Measurements from ENCODE around the gene TOM1.

Gene TOM1

DNA sequence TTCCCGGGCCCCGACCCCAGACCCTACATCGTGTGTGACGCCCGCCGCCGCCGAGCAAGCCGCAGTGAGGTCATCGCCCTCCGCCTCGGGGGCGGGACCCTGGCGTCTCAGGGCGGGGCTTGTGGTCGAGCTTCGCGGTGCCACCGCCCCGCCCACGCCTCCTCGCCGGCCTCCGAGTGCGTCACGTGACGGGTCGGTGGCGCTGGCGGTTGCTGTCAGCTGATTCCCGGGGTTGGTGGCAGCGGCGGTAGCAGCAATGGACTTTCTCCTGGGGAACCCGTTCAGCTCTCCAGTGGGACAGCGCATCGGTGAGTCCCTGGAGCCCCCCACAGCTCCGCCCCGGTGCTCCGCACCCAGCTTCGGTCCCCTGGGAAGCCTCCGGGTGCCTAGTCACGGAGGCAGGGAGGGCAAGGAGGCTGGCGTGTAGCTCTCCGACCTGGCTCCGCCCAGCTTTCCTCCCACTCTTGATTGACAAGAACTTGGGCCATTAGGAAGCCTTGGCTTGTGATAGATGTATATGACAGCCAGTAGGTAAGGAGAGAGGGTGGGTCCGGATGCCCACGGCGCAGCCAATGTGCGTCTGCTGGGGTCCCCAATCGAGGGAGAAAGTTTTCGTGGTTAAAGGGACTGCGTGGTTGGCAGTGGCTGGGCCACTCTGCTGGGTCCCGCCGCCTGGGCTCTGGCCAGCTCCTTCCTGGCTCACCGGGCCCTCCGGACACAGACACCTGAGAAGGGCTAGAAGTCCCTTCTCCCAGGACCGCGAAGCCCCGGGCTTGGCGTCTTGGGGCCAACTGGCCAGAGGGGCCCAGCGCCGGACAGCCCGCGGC lies at the start of gene TOM1:
Gene TOM1 (plus strand): TSS at position 222 of the 827 bp plus-strand sequence. CDS start 35 bp downstream, at position 257.
- DNase-seq: peak; percentile 98

DNA sequence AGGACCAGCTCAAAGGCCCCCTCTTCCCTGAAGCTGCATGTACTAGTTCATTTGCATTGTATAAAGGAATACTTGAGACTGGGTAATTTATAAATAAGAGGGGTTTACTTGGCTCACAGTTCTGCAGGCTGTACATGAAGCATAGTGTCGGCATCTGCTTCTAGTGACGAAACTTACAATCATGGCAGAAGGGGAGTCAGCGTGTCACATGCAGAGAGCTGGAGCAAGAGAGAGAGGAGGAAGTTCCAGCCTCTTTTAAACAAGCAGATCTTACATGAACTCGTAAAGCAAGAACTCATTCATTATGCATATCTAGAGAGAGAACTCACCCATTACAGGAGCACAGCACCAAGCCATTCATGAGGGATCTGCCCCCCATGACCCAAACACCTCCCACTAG lies 49.5 kb upstream of the TOM1 start:
- no peak for DNase-seq

GRCh38 chr22:35253946-35254345 lies 45.7 kb upstream of the TOM1 start:
- no peak for DNase-seq

DNA sequence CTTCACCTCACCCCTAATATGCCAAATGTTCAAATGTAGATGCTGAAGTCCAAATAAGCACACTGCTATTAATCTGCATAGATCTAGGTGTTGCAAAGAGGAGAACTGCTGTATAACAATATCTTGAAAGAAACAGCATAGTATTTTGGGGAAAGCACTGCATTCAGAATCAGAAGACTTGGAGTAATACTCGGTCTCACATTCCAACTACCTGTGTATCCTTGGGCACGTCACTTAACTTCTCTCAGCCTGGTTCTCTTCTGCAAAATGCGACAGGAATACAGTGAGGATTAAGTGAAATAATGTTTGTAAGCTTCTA lies 42.7 kb upstream of the TOM1 start:
- no peak for DNase-seq

DNA sequence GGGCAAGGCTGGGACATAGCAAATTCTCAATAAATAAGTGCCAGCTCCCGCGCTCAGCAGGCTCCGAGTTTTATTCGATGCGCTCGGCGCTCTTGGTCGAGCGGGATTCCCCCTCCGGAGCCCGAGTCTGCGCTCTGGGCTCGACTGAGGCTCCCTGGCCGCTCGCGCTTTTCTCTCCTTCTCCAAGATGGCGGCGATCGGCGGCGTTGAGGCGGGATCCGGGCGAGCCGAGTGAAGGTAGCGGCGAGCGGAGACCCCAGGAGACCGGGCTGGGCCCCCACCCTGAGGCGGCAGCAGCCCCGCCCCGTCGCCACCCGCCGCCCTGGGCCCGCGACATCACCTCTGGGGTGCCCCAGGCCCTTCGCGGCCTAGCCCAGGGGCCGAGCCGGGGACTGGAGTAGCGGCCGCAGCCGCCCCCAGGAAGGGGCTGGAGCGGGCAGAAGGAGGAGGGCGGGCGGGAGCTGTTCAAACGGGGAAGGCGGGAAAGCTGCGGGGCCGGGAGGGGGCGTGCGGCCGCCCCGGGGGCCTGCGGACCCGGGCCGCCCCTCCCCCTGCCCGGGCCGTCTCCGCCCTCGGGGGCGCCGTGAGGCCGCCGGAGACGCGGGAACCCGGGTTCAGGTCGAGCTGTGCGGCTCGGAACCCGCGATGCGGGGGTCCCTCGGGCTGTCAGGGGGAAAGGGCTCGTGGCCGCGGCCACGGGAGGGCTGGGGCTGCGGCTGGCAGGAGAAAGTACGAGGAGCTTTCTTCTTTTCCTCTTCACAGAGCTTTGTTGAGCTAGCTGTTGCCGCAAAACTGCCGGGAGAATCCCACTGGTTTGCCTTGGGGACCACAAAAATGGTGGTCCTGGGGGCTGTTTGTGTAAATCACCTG lies 42.1 kb upstream of the TOM1 start, which contains the start of gene HMGXB4:
Gene HMGXB4 (plus strand): TSS at position 173 of the 870 bp plus-strand sequence. CDS start 4,898 bp downstream, outside the sequence.
- peak; percentile 90 for DNase-seq

GRCh38 chr22:35258191-35258988 lies 41.3 kb upstream of the TOM1 start:
- no peak for DNase-seq

DNA sequence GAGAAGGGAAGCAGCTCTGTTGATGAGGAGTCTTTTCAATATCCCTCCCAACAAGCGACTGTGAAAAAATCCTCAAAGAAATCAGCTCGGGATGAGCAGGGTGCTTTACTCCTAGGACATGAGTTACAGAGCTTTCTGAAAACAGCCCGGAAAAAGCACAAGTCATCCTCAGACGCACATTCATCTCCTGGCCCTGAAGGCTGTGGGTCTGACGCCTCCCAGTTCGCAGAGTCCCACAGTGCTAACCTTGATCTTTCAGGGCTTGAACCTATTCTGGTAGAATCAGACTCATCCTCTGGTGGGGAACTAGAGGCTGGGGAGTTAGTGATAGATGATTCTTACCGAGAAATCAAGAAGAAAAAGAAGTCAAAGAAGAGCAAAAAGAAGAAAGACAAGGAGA lies 34.7 kb upstream of the TOM1 start:
- no peak for DNase-seq

- DNase-seq: no peak
Measured at GRCh38 chr22:35266277-35266676, 33.4 kb upstream of the TOM1 start.

GRCh38 chr22:35269630-35270029 lies 30.1 kb upstream of the TOM1 start:
- DNase-seq: no peak

- DNase-seq: no peak
Measured at GRCh38 chr22:35274154-35274871, 25.4 kb upstream of the TOM1 start.

- no peak for DNase-seq
Measured at GRCh38 chr22:35275580-35275979, 24.1 kb upstream of the TOM1 start.

DNA sequence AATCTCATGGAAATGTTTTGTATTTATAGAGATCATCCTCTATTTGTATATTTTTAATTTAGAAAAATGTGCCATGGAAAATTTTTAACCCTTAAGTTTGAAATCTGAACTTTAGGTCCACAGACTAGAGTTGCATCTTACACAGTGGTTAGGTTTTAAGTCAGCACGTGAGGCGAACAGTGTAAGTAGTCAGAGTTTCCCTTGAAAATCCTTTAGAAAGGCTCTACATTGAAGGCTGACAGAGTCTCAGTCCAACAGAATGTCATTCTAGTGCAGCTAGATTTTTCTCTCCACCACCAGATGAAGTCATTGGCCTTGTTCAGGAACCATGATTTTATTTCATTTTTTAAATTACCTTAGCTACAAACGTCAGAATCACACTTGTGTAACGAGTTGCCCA lies 23.7 kb upstream of the TOM1 start:
- DNase-seq: no peak

DNA sequence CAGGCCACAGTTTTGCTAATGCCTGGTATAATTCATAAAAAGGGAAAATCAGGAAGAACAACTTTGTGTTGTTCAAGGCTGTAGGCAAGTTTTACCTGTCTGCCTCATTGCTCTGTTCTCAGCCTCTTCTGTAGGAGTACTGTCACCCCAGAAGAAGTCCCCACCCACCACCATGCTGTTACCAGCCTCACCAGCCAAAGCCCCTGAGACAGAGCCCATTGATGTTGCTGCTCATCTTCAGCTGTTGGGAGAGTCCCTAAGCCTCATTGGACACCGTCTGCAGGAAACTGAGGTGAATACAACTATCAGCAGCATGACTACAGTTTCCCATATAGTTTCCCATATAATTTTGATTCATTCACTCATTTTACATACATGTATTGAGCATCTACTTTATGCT lies 11.6 kb upstream of the TOM1 start:
- DNase-seq: no peak

GRCh38 chr22:35292786-35293185 lies 6.9 kb upstream of the TOM1 start:
- no peak for DNase-seq

DNA sequence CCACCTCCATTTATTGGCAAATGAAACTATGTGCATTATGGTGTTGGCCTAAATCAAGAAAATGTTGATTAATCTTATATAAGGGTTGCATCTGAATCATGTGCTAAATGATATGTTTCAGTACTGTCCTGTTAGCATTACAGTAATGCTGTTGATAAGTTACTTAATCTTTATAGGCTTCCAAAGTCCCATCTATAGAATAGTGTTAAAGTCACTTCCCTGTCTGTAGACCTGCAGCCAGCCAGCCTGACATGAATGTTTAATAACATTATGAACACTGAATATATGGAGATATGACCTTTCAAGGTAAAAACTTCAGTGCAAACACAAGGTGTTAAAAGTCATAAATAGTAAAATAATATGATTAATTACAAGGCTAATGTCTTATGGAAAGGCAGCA lies 3.6 kb upstream of the TOM1 start:
- no peak for DNase-seq

DNA sequence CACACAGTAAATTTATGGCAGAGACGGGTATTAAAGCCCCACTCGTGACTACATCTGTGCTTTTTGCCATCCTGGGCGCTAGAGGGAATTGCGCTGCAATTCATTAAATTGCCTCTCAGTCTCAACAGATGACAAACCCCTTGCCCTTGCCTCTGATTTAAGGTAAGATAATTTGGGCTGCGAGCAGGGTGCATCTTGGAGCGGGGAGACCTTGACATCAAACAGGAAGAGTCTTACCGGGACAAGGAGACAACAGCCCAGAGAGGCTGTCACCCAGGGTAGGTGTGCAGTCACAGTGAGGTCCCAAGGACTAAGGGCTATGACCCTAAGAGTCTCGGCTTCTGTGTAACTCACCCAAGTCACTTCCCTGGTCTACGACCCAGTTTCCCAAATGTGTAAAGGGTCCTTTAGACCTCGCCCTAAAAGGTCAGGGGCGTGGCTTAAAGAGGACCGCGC lies 449 bp upstream of the TOM1 start:
- peak; percentile 72 for DNase-seq

DNA sequence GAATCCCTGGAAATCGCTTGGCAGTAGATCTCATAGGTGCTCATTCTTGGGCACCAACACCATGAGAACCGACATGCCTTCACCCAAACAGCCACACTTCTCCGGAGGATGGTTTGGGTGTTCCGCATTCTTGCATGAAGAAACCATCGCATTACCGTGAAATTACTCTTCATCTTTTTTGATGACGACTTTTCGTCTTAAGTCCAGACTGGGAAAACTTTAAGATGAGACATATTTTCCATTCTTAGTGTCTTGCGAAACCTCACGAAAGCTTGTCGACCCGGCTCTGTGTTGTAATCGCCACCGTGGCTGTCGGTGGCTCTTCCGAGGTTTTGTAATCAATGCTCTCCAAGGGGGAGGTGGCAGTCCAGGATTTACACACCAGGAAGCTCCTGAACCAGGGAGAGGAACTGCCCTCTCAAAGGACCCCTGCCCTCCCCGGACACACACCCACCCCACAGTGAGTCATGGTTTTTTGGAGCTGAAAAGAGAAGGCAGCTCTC lies 1.7 kb downstream of the TOM1 start:
- peak; percentile 17 for DNase-seq

DNA sequence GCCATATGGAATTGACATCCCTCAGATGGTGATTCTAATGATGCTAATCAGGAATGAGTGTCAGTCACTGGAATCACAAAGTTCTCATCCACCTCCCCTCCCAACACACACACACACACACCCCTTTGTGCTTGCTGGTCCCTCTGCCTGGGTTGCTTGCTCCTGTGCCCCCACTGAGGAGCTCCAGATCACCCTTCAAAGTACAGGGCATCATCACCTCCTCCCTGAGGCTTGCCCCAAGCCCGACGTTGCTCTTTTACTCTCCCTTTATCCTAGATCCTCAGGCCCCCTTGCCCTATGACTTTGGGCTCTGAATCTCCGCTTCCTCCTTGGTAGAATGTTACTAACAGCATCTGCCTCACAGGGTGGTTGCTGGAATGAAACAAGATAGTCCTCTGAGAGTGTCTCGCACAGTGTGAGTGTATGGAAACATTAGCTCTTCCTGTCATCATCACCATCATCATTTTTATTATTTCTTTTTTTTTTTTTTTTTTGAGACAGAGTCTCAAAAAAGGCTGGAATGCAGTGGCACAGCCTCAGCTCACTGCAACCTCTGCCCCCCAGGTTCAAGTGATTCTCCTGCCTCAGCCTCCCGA lies 3.4 kb downstream of the TOM1 start:
- DNase-seq: no peak

DNA sequence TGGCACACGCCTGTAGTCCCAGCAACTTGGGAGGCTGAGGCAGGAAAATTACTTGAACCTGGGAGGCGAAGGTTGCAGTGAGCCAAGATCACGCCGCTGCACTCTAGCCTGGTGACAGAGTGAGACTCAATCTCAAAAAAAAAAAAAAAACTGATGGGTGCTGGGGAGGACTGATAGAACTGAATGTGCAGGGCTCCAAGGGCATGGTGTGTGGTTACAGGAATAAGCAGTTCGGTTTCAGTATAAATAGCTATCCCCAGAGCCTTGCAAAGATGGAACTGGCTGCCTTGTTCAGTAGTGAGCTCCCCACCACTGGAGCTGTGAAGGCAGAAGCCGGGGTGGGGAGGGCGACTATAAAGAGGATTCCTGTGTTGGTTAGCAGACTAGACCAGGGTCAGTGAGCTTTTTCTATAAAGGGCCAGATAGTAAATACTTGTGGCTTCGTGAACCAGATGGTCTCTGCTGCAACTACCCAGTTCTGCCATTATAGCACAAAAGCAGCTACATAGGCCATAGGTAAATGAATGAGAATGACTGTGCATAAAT lies 5.9 kb downstream of the TOM1 start:
- DNase-seq: no peak

- DNase-seq: peak; percentile 56
Measured at GRCh38 chr22:35306350-35306967, 6.8 kb downstream of the TOM1 start.

DNA sequence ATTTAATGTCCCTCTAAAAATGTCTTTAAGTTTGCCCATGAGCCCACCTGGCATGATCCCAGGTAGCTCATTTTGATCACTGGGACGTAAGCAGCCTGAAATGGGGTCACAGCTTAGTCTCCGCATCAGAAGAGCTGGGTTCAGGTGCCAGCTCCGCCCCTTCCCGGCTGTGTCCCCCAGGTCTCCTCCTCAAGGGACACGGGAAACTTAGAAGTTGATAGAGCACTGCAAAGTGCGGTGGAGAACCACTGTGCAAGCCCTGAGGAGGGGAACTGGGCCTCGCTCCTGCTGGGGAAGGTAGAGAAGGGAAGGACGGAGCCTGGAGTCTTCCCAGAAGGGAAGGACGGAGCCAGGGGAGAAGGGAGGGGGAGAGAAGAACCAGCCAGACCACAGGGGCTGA lies 7.7 kb downstream of the TOM1 start:
- no peak for DNase-seq

Measured in CD4-positive, alpha-beta T cell treated with Interleukin-10 for 1 hour (primary cell).